ENCODE data around the gene INO80D. TPM values are rescaled to one million over a fixed set of nuclear protein-coding genes. Genes with fewer than 3 reads are reported as not detected.
"Not testable (repeated sequence)": the region's sequence is repeated elsewhere in the genome, so short reads cannot be mapped to it uniquely, and the experiment has no call there.

Gene INO80D
- total RNA-seq, 1 experiment from 2014 or later: 46.0 TPM

- H3K14ac ChIP-seq (ENCODE audit: insufficient read depth, low read length): peak overlapping the region; percentile 27; the same call in 1 of the 2 replicates
- no peak overlapping the region for H2BK120ac ChIP-seq (ENCODE audit: low read depth, low read length, poor library complexity, severe bottlenecking)
- H3K27me3 Mint-ChIP-seq (ENCODE audit: low read depth): no peaks in the 10 kb centered on the region
- no peak overlapping the region for H4K8ac ChIP-seq (replicated peaks; ENCODE audit: insufficient read length, low read depth, low read length)
- peaks cover 2% of the 10 kb centered on the region for H3K23me2 ChIP-seq (ENCODE audit: insufficient read length, low read depth, low read length, poor library complexity, severe bottlenecking)
- no peak overlapping the region for H3K23ac ChIP-seq (ENCODE audit: insufficient read length, low read depth, low read length)
- H4K20me1 ChIP-seq (ENCODE audit: control insufficient read depth, insufficient read depth, insufficient read length): no peaks in the 10 kb centered on the region
- H3K27ac ChIP-seq (ENCODE audit: insufficient read length, low read depth, low read length): peak overlapping the region; percentile 99
- H2BK20ac ChIP-seq (ENCODE audit: low read depth, low read length, poor library complexity, severe bottlenecking): no peak overlapping the region
- H3K4me1 ChIP-seq (ENCODE audit: insufficient read depth, low read length): peaks cover 14% of the 10 kb centered on the region; the same call in 1 of the 2 replicates
- peaks cover 27% of the 10 kb centered on the region; the same call in 1 of the 2 replicates for H3K79me2 ChIP-seq (ENCODE audit: insufficient read depth, low read length)
- H3K56ac ChIP-seq (ENCODE audit: insufficient read length, low read depth, low read length): no peak overlapping the region
- WGBS (ENCODE audit: extremely low coverage, insufficient read length, low lambda C conversion rate): no CpG with 5 or more reads among the region's 9 CpGs
- peaks cover 44 to 63% of the 10 kb centered on the region in 2 experiments for H3K4me1 Mint-ChIP-seq
- H3K4me3 Mint-ChIP-seq: peak overlapping the region; percentile 48 to 75
- peak overlapping the region; percentile 76 for H4K5ac ChIP-seq (ENCODE audit: insufficient read length, low read depth, low read length)
- peak; percentile 71 for DNase-seq
- peak overlapping the region; percentile 76 for H3K4me2 ChIP-seq (ENCODE audit: insufficient read depth, insufficient read length, low read length)
- no peak overlapping the region for H2BK15ac ChIP-seq (ENCODE audit: low read depth, low read length)
- H3K4ac ChIP-seq (ENCODE audit: low read depth, low read length): no peak overlapping the region
- peak overlapping the region; percentile 66 for H3K18ac ChIP-seq (ENCODE audit: insufficient read length, low read depth, low read length)
- no peaks in the 10 kb centered on the region for H3K9me3 ChIP-seq (ENCODE audit: control insufficient read depth, low read depth, low read length)
- peak overlapping the region; percentile 59 for H3K9ac ChIP-seq (ENCODE audit: extremely low read depth, insufficient read length, low read length)
- peak overlapping the region; percentile 96 for H2BK5ac ChIP-seq (ENCODE audit: insufficient read length, low read length)
- H3K27me3 ChIP-seq (ENCODE audit: insufficient read depth, low read length): no peaks in the 10 kb centered on the region
- H2AFZ ChIP-seq (ENCODE audit: low read length): no peak overlapping the region
- no peaks in the 10 kb centered on the region; a peak in 2 of 7 replicates for H3K36me3 Mint-ChIP-seq (ENCODE audit: insufficient read depth in 1 of 3, low read depth in 3 of 3)
- no peaks in the 10 kb centered on the region for H3K9me3 Mint-ChIP-seq
- H4K91ac ChIP-seq (ENCODE audit: insufficient read length, low read depth, low read length): peak overlapping the region; percentile 2
- TF ChIP-seq CTCF (conservative IDR thresholded peaks at IDR 0.05): no peak
- peak overlapping the region; percentile 96 for H2BK12ac ChIP-seq (ENCODE audit: insufficient read length, low read depth, low read length)
- H3T11ph ChIP-seq (ENCODE audit: low read length): no peak overlapping the region
- peak overlapping the region; percentile 95 for H2AK5ac ChIP-seq (ENCODE audit: insufficient read length, low read length)
- H3K27ac Mint-ChIP-seq: peak overlapping the region; percentile 95 to 100 (median 99)
- no peaks in the 10 kb centered on the region for H3K79me1 ChIP-seq (ENCODE audit: insufficient read depth, low read depth, low read length, poor library complexity, severe bottlenecking)
Observed at GRCh38 chr2:206079699-206080465, 6.1 kb downstream of the INO80D start.

GRCh38 chr2:206077879-206078278 is 8.1 kb downstream of the INO80D start:
- not testable (repeated sequence) for H4K8ac ChIP-seq (replicated peaks; ENCODE audit: insufficient read length, low read depth, low read length); H3K27me3 ChIP-seq (ENCODE audit: insufficient read depth, low read length); H2AK5ac ChIP-seq (ENCODE audit: insufficient read length, low read length); H3K4ac ChIP-seq (ENCODE audit: low read depth, low read length); H3K9ac ChIP-seq (ENCODE audit: extremely low read depth, insufficient read length, low read length); H3K9me3 Mint-ChIP-seq; H3K18ac ChIP-seq (ENCODE audit: insufficient read length, low read depth, low read length); H3K9me3 ChIP-seq (ENCODE audit: control insufficient read depth, low read depth, low read length); H3K14ac ChIP-seq (ENCODE audit: insufficient read depth, low read length); H3K4me3 Mint-ChIP-seq; H3K23me2 ChIP-seq (ENCODE audit: insufficient read length, low read depth, low read length, poor library complexity, severe bottlenecking); H2BK20ac ChIP-seq (ENCODE audit: low read depth, low read length, poor library complexity, severe bottlenecking); H4K20me1 ChIP-seq (ENCODE audit: control insufficient read depth, insufficient read depth, insufficient read length); H4K91ac ChIP-seq (ENCODE audit: insufficient read length, low read depth, low read length); H3K27ac ChIP-seq (ENCODE audit: insufficient read length, low read depth, low read length); H2BK15ac ChIP-seq (ENCODE audit: low read depth, low read length); H3T11ph ChIP-seq (ENCODE audit: low read length); H2BK120ac ChIP-seq (ENCODE audit: low read depth, low read length, poor library complexity, severe bottlenecking); H2BK12ac ChIP-seq (ENCODE audit: insufficient read length, low read depth, low read length); H3K56ac ChIP-seq (ENCODE audit: insufficient read length, low read depth, low read length); H4K5ac ChIP-seq (ENCODE audit: insufficient read length, low read depth, low read length); H3K79me1 ChIP-seq (ENCODE audit: insufficient read depth, low read depth, low read length, poor library complexity, severe bottlenecking); H3K27me3 Mint-ChIP-seq (ENCODE audit: low read depth); H2BK5ac ChIP-seq (ENCODE audit: insufficient read length, low read length); DNase-seq; H2AFZ ChIP-seq (ENCODE audit: low read length); H3K23ac ChIP-seq (ENCODE audit: insufficient read length, low read depth, low read length); H3K4me2 ChIP-seq (ENCODE audit: insufficient read depth, insufficient read length, low read length)
- peaks cover 43 to 56% of the 10 kb centered on the region in 2 experiments for H3K4me1 Mint-ChIP-seq
- H3K79me2 ChIP-seq (ENCODE audit: insufficient read depth, low read length): peaks cover 35% of the 10 kb centered on the region; the same call in 1 of the 2 replicates
- H3K36me3 Mint-ChIP-seq (ENCODE audit: insufficient read depth in 1 of 3, low read depth in 3 of 3): peaks cover 0 to 13% (median 5%) of the 10 kb centered on the region in 3 experiments; a peak in 4 of 7 replicates
- H3K27ac Mint-ChIP-seq: peak overlapping the region; percentile 24 to 92 (median 48); a peak in 6 of 7 replicates
- WGBS (ENCODE audit: extremely low coverage, insufficient read length, low lambda C conversion rate): no CpG with 5 or more reads among the region's 5 CpGs
- peaks cover 14% of the 10 kb centered on the region; the same call in 1 of the 2 replicates for H3K4me1 ChIP-seq (ENCODE audit: insufficient read depth, low read length)

All from H9 (cell line).